GM15510 (cell line): ENCODE results near the gene CHD8.

ENCODE experiments used
- POLR2A ChIP-seq: IDR thresholded peaks from 3 replicates; pipeline ENCODE4 v1.6.1; 2011; ENCODE audit warnings: borderline replicate concordance; ENCODE audit not compliant: insufficient read length; ENCODE audit errors: extremely low read depth

CHD8 gene

GRCh38 chr14:21356511-21356910 lies 99.4 kb downstream of the CHD8 start:
- no peak for TF ChIP-seq POLR2A

- TF ChIP-seq POLR2A, result no peak
Observed at GRCh38 chr14:21352587-21352986, 103.3 kb downstream of the CHD8 start.

- TF ChIP-seq POLR2A, result no peak
Observed at GRCh38 chr14:21350539-21350938, 105.4 kb downstream of the CHD8 start.

- TF ChIP-seq POLR2A, result no peak
Observed at GRCh38 chr14:21347201-21347600, 108.7 kb downstream of the CHD8 start.

GRCh38 chr14:21346532-21347135 lies 109.3 kb downstream of the CHD8 start:
- TF ChIP-seq POLR2A, result no peak

- TF ChIP-seq POLR2A, result no peak
Observed at GRCh38 chr14:21343035-21343794, 112.7 kb downstream of the CHD8 start.
